Endodermal cell (in vitro differentiated cells): ENCODE results near the gene PFAS. TPM values are rescaled to one million over a fixed set of nuclear protein-coding genes. Genes with fewer than 3 reads are reported as not detected.

ENCODE experiments used
- DNase-seq: peaks from one replicate; pipeline ENCODE4 v3.0.0-alpha.2; 2017
- H3K27ac ChIP-seq: 2 replicates; pipeline ENCODE4 v1.5.1; 2013; ENCODE audit warnings: mild to moderate bottlenecking, low read depth, low read length, moderate library complexity
- H3K27me3 ChIP-seq: 2 replicates; pipeline ENCODE4 v1.6.1; 2013; ENCODE audit warnings: mild to moderate bottlenecking, low read length, moderate library complexity; ENCODE audit not compliant: insufficient read depth, control insufficient read depth, poor library complexity, severe bottlenecking
- H3K36me3 ChIP-seq: 2 replicates; pipeline ENCODE4 v1.7.0; 2013; ENCODE audit warnings: mild to moderate bottlenecking, low read length, moderate library complexity; ENCODE audit not compliant: control insufficient read depth, insufficient read depth
- H3K4me1 ChIP-seq: one replicate; pipeline ENCODE4 v1.7.0; 2013; ENCODE audit warnings: low read length; ENCODE audit not compliant: control insufficient read depth, insufficient read depth
- H3K4me3 ChIP-seq: 2 replicates; pipeline ENCODE4 v1.5.1; 2013; ENCODE audit warnings: mild to moderate bottlenecking, low read length, moderate library complexity
- H3K9ac ChIP-seq: 2 replicates; pipeline ENCODE4 v1.6.1; 2013; ENCODE audit warnings: mild to moderate bottlenecking, low read length, moderate library complexity; ENCODE audit not compliant: poor library complexity, severe bottlenecking; ENCODE audit errors: extremely low read depth
- H3K9me3 ChIP-seq: 2 replicates; pipeline ENCODE4 v1.6.1; 2013; ENCODE audit warnings: mild to moderate bottlenecking, low read length, moderate library complexity; ENCODE audit not compliant: control insufficient read depth
- H3K27ac Mint-ChIP-seq: 2 replicates; pipeline ENCODE4 v1.8.0; 2020; ENCODE audit warnings: mixed read lengths
- H3K27me3 Mint-ChIP-seq: 2 replicates; pipeline ENCODE4 v1.8.0; 2021; ENCODE audit warnings: mild to moderate bottlenecking, mixed read lengths; ENCODE audit not compliant: insufficient read depth
- H3K36me3 Mint-ChIP-seq: 2 replicates; pipeline ENCODE4 v1.8.0; 2020; ENCODE audit warnings: low read depth, mixed read lengths
- H3K4me1 Mint-ChIP-seq: 2 replicates; pipeline ENCODE4 v1.8.0; 2020; ENCODE audit warnings: mixed read lengths
- H3K4me3 Mint-ChIP-seq: 2 replicates; pipeline ENCODE4 v1.8.0; 2020; ENCODE audit warnings: mild to moderate bottlenecking, moderate library complexity, mixed read lengths
- H3K9me3 Mint-ChIP-seq: 2 replicates; pipeline ENCODE4 v1.8.0; 2020; ENCODE audit warnings: mild to moderate bottlenecking, mixed read lengths
- WGBS, 2 experiments: methylation state at CpG; one replicate each; pipeline versions ENCODE4 v1.1.5 to v1.1.7; 2013; ENCODE audit warnings: missing lambda C conversion rate in 2 of 2, mixed read lengths in 1 of 2; ENCODE audit not compliant: insufficient coverage in 1 of 2, insufficient read length in 1 of 2; 5-methylcytosine and 5-hydroxymethylcytosine counted together
- total RNA-seq, 2 donors: library from RNA; stranded (reverse); fragmentation: NEBNext Ultra II Directional in 1 of 2; extraction: Animal tissue kit (Norgen Biotek cat#: 25700) in 1 of 2; gene quantifications; 2 replicates in 1 of 2; 3 replicates in 1 of 2; pipeline ENCODE4 v1.2.1, GENCODE V29; 2021
- TF ChIP-seq, protein P1 (sequence below): fragments of 200-600 bp; sonication (generic); conservative IDR thresholded peaks from 2 replicates; pipeline ENCODE4 v1.5.0; 2021; ENCODE audit warnings: antibody characterized with exemption, mild to moderate bottlenecking

Gene PFAS
- total RNA-seq, 2 donors from 2014 or later: 119 to 158 TPM

DNA sequence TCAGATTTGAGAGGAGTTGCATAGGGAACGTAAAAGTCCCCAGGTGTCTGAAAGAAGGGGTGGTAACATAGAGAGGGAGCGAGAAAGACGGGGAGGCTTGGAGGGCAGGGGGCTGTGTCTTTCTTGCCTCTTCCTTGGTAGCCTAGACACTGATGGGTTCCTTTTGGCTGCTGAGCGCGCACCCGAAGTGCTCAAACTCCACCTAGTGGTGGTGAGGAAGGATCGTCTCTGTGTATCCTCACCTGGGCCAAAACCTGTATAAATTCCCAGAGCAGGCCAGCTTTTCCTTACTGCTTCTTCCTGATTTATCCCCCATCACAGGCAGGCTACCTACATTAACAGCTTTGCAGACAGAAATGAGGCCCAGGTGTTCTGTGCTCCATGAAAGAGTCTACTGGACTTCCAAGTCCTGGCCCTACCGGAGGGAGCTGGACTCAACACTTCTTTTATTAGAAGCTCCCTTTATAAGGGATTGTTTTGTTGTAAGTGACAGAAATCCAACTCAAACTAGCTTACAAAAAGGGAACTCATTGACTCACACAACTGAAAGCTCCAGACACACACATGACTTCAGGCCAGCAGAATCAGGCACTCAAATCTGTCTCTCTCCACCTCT lies 51.6 kb downstream of the PFAS start:
- WGBS, 2 experiments: 0 to 5% methylated on average over 3 to 6 of the region's 8 CpGs

DNA sequence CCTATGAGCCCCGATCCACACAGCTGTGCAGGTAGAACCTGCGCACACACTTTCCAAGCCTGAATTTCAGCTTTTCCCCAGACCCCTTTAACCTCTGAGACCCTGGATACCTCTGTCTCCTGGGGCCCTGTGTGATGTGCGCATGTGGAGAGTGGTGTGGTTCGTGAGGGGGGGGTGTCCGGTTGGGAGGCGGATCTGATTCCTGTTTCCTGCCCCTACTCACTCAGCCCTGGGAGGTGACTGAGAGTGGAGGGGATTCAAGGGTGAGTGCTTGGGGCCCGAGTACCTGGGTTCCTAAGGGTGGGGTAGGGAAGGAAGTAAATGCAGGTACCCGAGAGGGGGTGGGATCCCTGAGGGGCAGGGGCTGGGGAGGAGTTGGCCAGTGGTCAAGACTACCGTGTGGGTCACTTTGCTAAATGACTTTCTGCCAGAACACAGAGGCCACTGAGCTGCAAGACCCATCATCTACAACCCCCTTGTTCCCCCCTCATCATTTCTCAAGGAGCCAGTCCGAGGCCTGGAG lies 61.6 kb downstream of the PFAS start:
- H3K4me3 ChIP-seq: peak overlapping the region; percentile 69
- no peaks in the 10 kb centered on the region for H3K36me3 ChIP-seq
- peaks cover 10% of the 10 kb centered on the region for H3K27me3 ChIP-seq
- TF ChIP-seq, protein P1, sequence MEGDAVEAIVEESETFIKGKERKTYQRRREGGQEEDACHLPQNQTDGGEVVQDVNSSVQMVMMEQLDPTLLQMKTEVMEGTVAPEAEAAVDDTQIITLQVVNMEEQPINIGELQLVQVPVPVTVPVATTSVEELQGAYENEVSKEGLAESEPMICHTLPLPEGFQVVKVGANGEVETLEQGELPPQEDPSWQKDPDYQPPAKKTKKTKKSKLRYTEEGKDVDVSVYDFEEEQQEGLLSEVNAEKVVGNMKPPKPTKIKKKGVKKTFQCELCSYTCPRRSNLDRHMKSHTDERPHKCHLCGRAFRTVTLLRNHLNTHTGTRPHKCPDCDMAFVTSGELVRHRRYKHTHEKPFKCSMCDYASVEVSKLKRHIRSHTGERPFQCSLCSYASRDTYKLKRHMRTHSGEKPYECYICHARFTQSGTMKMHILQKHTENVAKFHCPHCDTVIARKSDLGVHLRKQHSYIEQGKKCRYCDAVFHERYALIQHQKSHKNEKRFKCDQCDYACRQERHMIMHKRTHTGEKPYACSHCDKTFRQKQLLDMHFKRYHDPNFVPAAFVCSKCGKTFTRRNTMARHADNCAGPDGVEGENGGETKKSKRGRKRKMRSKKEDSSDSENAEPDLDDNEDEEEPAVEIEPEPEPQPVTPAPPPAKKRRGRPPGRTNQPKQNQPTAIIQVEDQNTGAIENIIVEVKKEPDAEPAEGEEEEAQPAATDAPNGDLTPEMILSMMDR: no peak
- no peaks in the 10 kb centered on the region for H3K9me3 Mint-ChIP-seq
- peaks cover 11% of the 10 kb centered on the region for H3K27me3 Mint-ChIP-seq
- H3K9me3 ChIP-seq: no peaks in the 10 kb centered on the region
- peak overlapping the region; percentile 52 for H3K4me3 Mint-ChIP-seq
- H3K27ac ChIP-seq: no peak overlapping the region
- no peaks in the 10 kb centered on the region for H3K36me3 Mint-ChIP-seq
- H3K9ac ChIP-seq: no peak overlapping the region
- H3K27ac Mint-ChIP-seq: no peak overlapping the region
- 75 to 100% methylated on average over 2 to 8 of the region's 10 CpGs for WGBS, 2 experiments
- H3K4me1 Mint-ChIP-seq: peaks cover 44% of the 10 kb centered on the region
- peaks cover 9% of the 10 kb centered on the region for H3K4me1 ChIP-seq
- no peak for DNase-seq

More for the DNA sequence above, 51.6 kb downstream of the PFAS start:
- Mint-ChIP-seq H3K4me3 (no peak overlapping the region), H3K4me1 (no peaks in the 10 kb centered on the region), H3K9me3 (no peaks in the 10 kb centered on the region), H3K36me3 (no peaks in the 10 kb centered on the region), H3K27me3 (peaks cover 8% of the 10 kb centered on the region), H3K27ac (no peak overlapping the region)
- TF ChIP-seq, protein P1: peak; percentile 85
- H3K27me3 ChIP-seq: no peaks in the 10 kb centered on the region
- H3K36me3 ChIP-seq: no peaks in the 10 kb centered on the region
- no peak overlapping the region for H3K27ac ChIP-seq
- no peaks in the 10 kb centered on the region for H3K9me3 ChIP-seq
- peak; percentile 88 for DNase-seq
- H3K4me1 ChIP-seq: no peaks in the 10 kb centered on the region
- no peak overlapping the region for H3K9ac ChIP-seq
- H3K4me3 ChIP-seq: no peak overlapping the region

DNA sequence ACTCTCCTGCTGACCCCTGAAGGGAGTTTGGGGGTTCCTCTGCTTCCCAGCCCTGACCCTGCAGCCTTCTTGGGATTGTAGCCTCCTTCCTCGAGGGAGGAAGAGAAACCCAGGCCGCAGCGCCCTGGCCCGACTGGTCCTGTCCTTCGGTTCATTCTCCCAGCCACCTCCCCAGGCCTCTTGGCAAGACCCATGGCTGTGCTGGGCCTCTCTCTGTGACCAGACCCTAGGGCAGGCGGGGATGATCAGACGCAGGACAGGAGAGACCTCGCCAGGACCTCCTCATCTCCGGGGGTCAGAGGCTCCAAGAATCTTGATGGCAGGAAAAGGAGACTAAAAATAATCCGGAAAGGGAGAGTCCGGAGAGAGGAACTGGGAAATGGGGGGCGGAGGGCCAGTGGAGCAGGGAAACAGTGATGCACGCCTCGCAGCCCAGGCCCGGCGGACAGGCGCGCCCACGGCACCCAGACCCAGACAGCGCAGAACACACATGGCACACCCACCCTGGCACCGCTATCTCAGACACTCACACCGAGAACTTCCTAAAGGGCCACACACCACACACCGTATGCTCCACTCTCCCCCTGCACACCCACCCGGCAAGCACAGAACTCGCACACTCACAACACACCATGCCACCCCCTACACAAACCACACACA lies 62.2 kb downstream of the PFAS start:
- peaks cover 49% of the 10 kb centered on the region for H3K4me1 Mint-ChIP-seq
- no peak overlapping the region for H3K4me3 Mint-ChIP-seq
- H3K4me3 ChIP-seq: no peak overlapping the region
- TF ChIP-seq, protein P1: no peak
- H3K4me1 ChIP-seq: peaks cover 9% of the 10 kb centered on the region
- no peak overlapping the region for H3K9ac ChIP-seq
- peak; percentile 62 for DNase-seq
- no peak overlapping the region for H3K27ac Mint-ChIP-seq
- 93 to 97% methylated on average over 9 to 25 of the region's 25 CpGs for WGBS, 2 experiments
- peaks cover 17% of the 10 kb centered on the region for H3K27me3 Mint-ChIP-seq
- peaks cover 16% of the 10 kb centered on the region for H3K27me3 ChIP-seq
- no peak overlapping the region for H3K27ac ChIP-seq
- no peaks in the 10 kb centered on the region for H3K9me3 ChIP-seq
- no peaks in the 10 kb centered on the region for H3K36me3 Mint-ChIP-seq
- no peaks in the 10 kb centered on the region for H3K36me3 ChIP-seq
- no peaks in the 10 kb centered on the region for H3K9me3 Mint-ChIP-seq
